Activated CD4-positive, alpha-beta T cell treated with anti-CD3 and anti-CD28 coated beads, Interleukin-2, amount 10 ng/mL, durations not matched to agents 7 days and 5 days (primary cell): ENCODE measurements around the gene WASF3. TPM values are rescaled to one million over a fixed set of nuclear protein-coding genes. Genes with fewer than 3 reads are reported as not detected.
A peak's percentile ranks its signal among the peaks of the same experiment; 100 is the strongest.

Experiments used
- CTCF ChIA-PET: fragments of 350-600 bp; sonication (Branson Sonifier 250); formaldehyde crosslinking; loops from one replicate; lab custom pipeline; 2021; ENCODE audit warnings: antibody characterized with exemption; lab: Charles Lee
- POLR2A ChIA-PET: fragments of 350-600 bp; sonication (Branson Sonifier 250); formaldehyde crosslinking; loops from one replicate; lab custom pipeline; 2021; ENCODE audit warnings: antibody characterized with exemption; lab: Charles Lee
- DNase-seq: peaks from one replicate; pipeline ENCODE4 v3.0.0-alpha.2; 2020
- H3K27ac Mint-ChIP-seq: one replicate; pipeline ENCODE4 v1.8.0; 2021; ENCODE audit warnings: mild to moderate bottlenecking, moderate library complexity, mixed read lengths
- H3K27me3 Mint-ChIP-seq: one replicate; pipeline ENCODE4 v1.8.0; 2021; ENCODE audit warnings: mixed read lengths
- H3K36me3 Mint-ChIP-seq: one replicate; pipeline ENCODE4 v1.8.0; 2021; ENCODE audit warnings: low read depth, mixed read lengths
- H3K4me1 Mint-ChIP-seq: one replicate; pipeline ENCODE4 v1.8.0; 2021; ENCODE audit warnings: mixed read lengths
- H3K4me3 Mint-ChIP-seq: one replicate; pipeline ENCODE4 v1.8.0; 2021; ENCODE audit warnings: mild to moderate bottlenecking, moderate library complexity, mixed read lengths
- H3K9me3 Mint-ChIP-seq: one replicate; pipeline ENCODE4 v1.8.0; 2021; ENCODE audit warnings: mixed read lengths
- total RNA-seq, 2 experiments: library from RNA; stranded (reverse); gene quantifications; one replicate each; pipeline ENCODE4 v1.2.3, GENCODE V29; 2021

WASF3 gene
- total RNA-seq, 2 experiments from 2014 or later: 0.12 TPM; not detected in 1

- H3K36me3 Mint-ChIP-seq: no peaks in the 10 kb centered on the region
- POLR2A ChIA-PET: no interaction called here
- CTCF ChIA-PET: no interaction called here
- no peak overlapping the region for H3K27ac Mint-ChIP-seq
- no peaks in the 10 kb centered on the region for H3K9me3 Mint-ChIP-seq
- peak overlapping the region; percentile 26 for H3K4me3 Mint-ChIP-seq
- H3K27me3 Mint-ChIP-seq: peaks cover 38% of the 10 kb centered on the region
- no peak for DNase-seq
- peaks cover 3% of the 10 kb centered on the region for H3K4me1 Mint-ChIP-seq
These were observed 461 bp upstream of the WASF3 start for GRCh38 chr13:26557051-26557392.

- H3K9me3 Mint-ChIP-seq: no peaks in the 10 kb centered on the region
- no peak overlapping the region for H3K27ac Mint-ChIP-seq
- peaks cover 3% of the 10 kb centered on the region for H3K4me1 Mint-ChIP-seq
- H3K36me3 Mint-ChIP-seq: no peaks in the 10 kb centered on the region
- DNase-seq: no peak
- CTCF ChIA-PET: no interaction called here
- peaks cover 40% of the 10 kb centered on the region for H3K27me3 Mint-ChIP-seq
- POLR2A ChIA-PET: interaction anchor here (0.6 kb wide), 1 partner anchor 8 kb away, joined by 3 read pairs; no protein-coding TSS in a partner anchor
- peak overlapping the region; percentile 56 for H3K4me3 Mint-ChIP-seq
These were observed 757 bp downstream of the WASF3 start for GRCh38 chr13:26558074-26558805.

GRCh38 chr13:26558987-26559386 is 1.5 kb downstream of the WASF3 start:
- Mint-ChIP-seq H3K36me3 (no peaks in the 10 kb centered on the region), H3K4me1 (peaks cover 3% of the 10 kb centered on the region), H3K9me3 (no peaks in the 10 kb centered on the region), H3K27ac (no peak overlapping the region), H3K4me3 (peak overlapping the region; percentile 56), H3K27me3 (peaks cover 40% of the 10 kb centered on the region)
- ChIA-PET CTCF (no interaction called here), POLR2A (no interaction called here)
- DNase-seq: no peak

- H3K27me3 Mint-ChIP-seq: peaks cover 36% of the 10 kb centered on the region
- no peaks in the 10 kb centered on the region for H3K9me3 Mint-ChIP-seq
- no peak overlapping the region for H3K4me3 Mint-ChIP-seq
- H3K27ac Mint-ChIP-seq: no peak overlapping the region
- H3K36me3 Mint-ChIP-seq: no peaks in the 10 kb centered on the region
- peaks cover 3% of the 10 kb centered on the region for H3K4me1 Mint-ChIP-seq
- POLR2A ChIA-PET: no interaction called here
- DNase-seq: no peak
- CTCF ChIA-PET: no interaction called here
These were observed 3.0 kb downstream of the WASF3 start for GRCh38 chr13:26560456-26560855.

GRCh38 chr13:26561067-26561466 is 3.6 kb downstream of the WASF3 start:
- Mint-ChIP-seq H3K4me3 (no peak overlapping the region), H3K36me3 (no peaks in the 10 kb centered on the region), H3K27me3 (peaks cover 33% of the 10 kb centered on the region), H3K4me1 (peaks cover 3% of the 10 kb centered on the region), H3K27ac (no peak overlapping the region), H3K9me3 (no peaks in the 10 kb centered on the region)
- CTCF ChIA-PET: no interaction called here
- DNase-seq: no peak
- POLR2A ChIA-PET: no interaction called here

- POLR2A ChIA-PET: no interaction called here
- H3K9me3 Mint-ChIP-seq: no peaks in the 10 kb centered on the region
- H3K27ac Mint-ChIP-seq: no peak overlapping the region
- no peaks in the 10 kb centered on the region for H3K36me3 Mint-ChIP-seq
- CTCF ChIA-PET: no interaction called here
- H3K27me3 Mint-ChIP-seq: peaks cover 26% of the 10 kb centered on the region
- no peak overlapping the region for H3K4me3 Mint-ChIP-seq
- no peak for DNase-seq
- peaks cover 3% of the 10 kb centered on the region for H3K4me1 Mint-ChIP-seq
These were observed 4.4 kb downstream of the WASF3 start for GRCh38 chr13:26561651-26562511.

GRCh38 chr13:26562512-26562890 is 5.0 kb downstream of the WASF3 start:
- Mint-ChIP-seq H3K4me3 (no peak overlapping the region), H3K27ac (no peak overlapping the region), H3K9me3 (no peaks in the 10 kb centered on the region), H3K4me1 (peaks cover 3% of the 10 kb centered on the region), H3K36me3 (no peaks in the 10 kb centered on the region), H3K27me3 (peaks cover 24% of the 10 kb centered on the region)
- DNase-seq: no peak
- CTCF ChIA-PET: no interaction called here
- POLR2A ChIA-PET: no interaction called here

GRCh38 chr13:26563713-26564112 is 6.2 kb downstream of the WASF3 start:
- H3K4me3 Mint-ChIP-seq: no peak overlapping the region
- ChIA-PET POLR2A (no interaction called here), CTCF (interaction anchor here (0.7 kb wide), 1 partner anchor 11 kb away, joined by 3 read pairs; no protein-coding TSS in a partner anchor)
- no peaks in the 10 kb centered on the region for H3K9me3 Mint-ChIP-seq
- H3K4me1 Mint-ChIP-seq: no peaks in the 10 kb centered on the region
- DNase-seq: no peak
- no peak overlapping the region for H3K27ac Mint-ChIP-seq
- peaks cover 24% of the 10 kb centered on the region for H3K27me3 Mint-ChIP-seq
- no peaks in the 10 kb centered on the region for H3K36me3 Mint-ChIP-seq

GRCh38 chr13:26568132-26568815 is 10.8 kb downstream of the WASF3 start:
- Mint-ChIP-seq H3K9me3 (no peaks in the 10 kb centered on the region), H3K27ac (no peak overlapping the region), H3K36me3 (no peaks in the 10 kb centered on the region), H3K4me3 (no peak overlapping the region), H3K27me3 (peaks cover 21% of the 10 kb centered on the region), H3K4me1 (no peaks in the 10 kb centered on the region)
- ChIA-PET CTCF (no interaction called here), POLR2A (no interaction called here)
- DNase-seq: no peak

GRCh38 chr13:26571518-26571917 is 14.0 kb downstream of the WASF3 start:
- Mint-ChIP-seq H3K4me1 (no peaks in the 10 kb centered on the region), H3K36me3 (no peaks in the 10 kb centered on the region), H3K27me3 (peaks cover 19% of the 10 kb centered on the region), H3K9me3 (no peaks in the 10 kb centered on the region), H3K4me3 (no peak overlapping the region), H3K27ac (no peak overlapping the region)
- POLR2A ChIA-PET: no interaction called here
- CTCF ChIA-PET: no interaction called here
- DNase-seq: no peak

GRCh38 chr13:26575244-26575643 is 17.8 kb downstream of the WASF3 start:
- Mint-ChIP-seq H3K4me3 (no peak overlapping the region), H3K9me3 (no peaks in the 10 kb centered on the region), H3K4me1 (no peaks in the 10 kb centered on the region), H3K27me3 (peaks cover 12% of the 10 kb centered on the region), H3K36me3 (no peaks in the 10 kb centered on the region), H3K27ac (no peak overlapping the region)
- ChIA-PET CTCF (no interaction called here), POLR2A (no interaction called here)
- DNase-seq: no peak

- Mint-ChIP-seq H3K27ac (no peak overlapping the region), H3K27me3 (peaks cover 6% of the 10 kb centered on the region), H3K9me3 (no peaks in the 10 kb centered on the region), H3K36me3 (no peaks in the 10 kb centered on the region), H3K4me3 (no peak overlapping the region), H3K4me1 (no peaks in the 10 kb centered on the region)
- DNase-seq: no peak
- POLR2A ChIA-PET: no interaction called here
- CTCF ChIA-PET: no interaction called here
These were observed 22.1 kb downstream of the WASF3 start for GRCh38 chr13:26579580-26579979.

GRCh38 chr13:26583662-26584061 is 26.2 kb downstream of the WASF3 start:
- no peak for DNase-seq
- no peaks in the 10 kb centered on the region for H3K9me3 Mint-ChIP-seq
- H3K4me3 Mint-ChIP-seq: no peak overlapping the region
- H3K36me3 Mint-ChIP-seq: no peaks in the 10 kb centered on the region
- POLR2A ChIA-PET: no interaction called here
- CTCF ChIA-PET: no interaction called here
- no peak overlapping the region for H3K27ac Mint-ChIP-seq
- H3K27me3 Mint-ChIP-seq: peaks cover 18% of the 10 kb centered on the region
- no peaks in the 10 kb centered on the region for H3K4me1 Mint-ChIP-seq
